NOMO-1 (cell line): ENCODE results near the gene LRRC4C.
"Not testable (repeated sequence)": the region's sequence is repeated elsewhere in the genome, so short reads cannot be mapped to it uniquely, and the experiment has no call there.

ENCODE experiments used
- DNase-seq, 2 experiments: peaks; one replicate each; lab custom pipeline; 2025; ENCODE audit not compliant: unreplicated experiment in 2 of 2; lab: John Stamatoyannopoulos, UW

LRRC4C gene

GRCh38 chr11:41045266-41045665 is 414.2 kb downstream of the LRRC4C start:
- DNase-seq, result no peak

DNA sequence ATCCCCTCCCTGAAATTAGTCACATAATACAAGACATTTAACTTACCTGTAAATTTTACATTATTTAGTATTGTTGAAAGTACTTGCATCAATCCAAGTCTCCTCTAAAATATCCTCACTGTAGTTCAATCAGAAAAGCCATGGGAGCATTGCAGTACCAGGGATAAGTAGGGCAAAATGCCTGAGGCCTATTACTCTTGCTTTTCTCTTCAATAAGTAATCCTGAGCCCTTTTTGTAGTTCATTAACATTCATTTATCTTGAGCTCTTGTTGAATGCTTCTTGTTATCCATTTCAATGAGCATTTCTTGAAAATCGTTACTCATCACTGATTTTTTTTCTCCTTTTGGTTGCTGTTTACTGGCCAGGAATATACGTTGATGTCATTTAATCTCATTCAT is 414.7 kb downstream of the LRRC4C start:
- DNase-seq, result no peak

DNA sequence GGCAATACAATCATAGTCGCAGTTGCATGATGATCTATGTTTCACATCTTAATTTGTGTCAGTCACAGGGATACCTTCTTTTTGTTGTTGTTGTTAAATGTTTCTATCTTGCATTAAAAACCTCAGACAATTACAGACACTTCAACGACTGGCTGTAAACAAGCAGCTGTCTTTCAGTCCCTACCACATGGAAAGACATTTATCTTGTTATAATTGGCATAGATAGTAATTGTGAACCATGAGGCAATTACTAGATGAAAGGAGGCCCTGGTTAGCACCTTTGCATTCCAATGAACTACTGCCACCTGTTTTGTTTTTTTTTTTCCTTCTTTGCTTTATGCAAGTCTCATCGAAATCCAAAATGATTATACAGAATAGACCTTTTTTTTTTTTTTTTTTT is 416.8 kb downstream of the LRRC4C start:
- no peak for DNase-seq

DNA sequence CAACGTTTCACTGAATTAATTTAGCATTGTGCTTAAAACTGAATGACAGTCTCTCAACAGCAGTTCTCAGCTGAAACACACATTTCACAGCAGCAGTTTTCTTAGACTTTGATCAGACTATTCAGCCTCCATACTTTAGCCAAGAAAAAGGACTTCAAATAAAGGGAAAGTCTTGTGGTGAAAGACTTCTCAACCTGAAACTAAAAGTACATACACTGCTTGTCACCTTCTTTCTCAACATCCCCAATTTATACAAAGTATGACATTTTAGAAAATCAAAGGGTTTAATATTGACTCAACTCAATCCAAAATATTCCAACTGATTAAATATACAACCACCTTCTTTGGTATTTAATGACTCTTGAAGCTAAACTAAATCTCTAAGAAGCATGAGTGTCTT is 419.0 kb downstream of the LRRC4C start:
- DNase-seq, result no peak

DNA sequence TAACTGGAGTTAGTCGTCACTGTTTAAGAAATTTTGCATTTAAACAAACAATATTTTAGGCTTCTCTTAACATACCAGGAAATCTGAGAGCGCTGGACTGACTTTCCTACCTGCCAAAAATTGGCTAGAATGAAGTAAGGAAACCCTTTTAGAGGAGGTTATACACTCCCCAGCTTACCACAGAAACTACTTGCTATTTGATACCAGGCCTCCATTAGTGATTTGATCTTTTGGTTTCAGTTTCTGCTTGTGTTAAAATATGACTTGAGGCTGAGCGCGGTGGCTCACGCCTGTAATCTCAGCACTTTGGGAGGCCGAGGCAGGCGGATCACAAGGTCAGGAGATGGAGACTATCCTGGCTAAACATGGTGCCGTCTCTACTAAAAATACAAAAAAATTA is 419.9 kb downstream of the LRRC4C start:
- DNase-seq, result no peak

DNA sequence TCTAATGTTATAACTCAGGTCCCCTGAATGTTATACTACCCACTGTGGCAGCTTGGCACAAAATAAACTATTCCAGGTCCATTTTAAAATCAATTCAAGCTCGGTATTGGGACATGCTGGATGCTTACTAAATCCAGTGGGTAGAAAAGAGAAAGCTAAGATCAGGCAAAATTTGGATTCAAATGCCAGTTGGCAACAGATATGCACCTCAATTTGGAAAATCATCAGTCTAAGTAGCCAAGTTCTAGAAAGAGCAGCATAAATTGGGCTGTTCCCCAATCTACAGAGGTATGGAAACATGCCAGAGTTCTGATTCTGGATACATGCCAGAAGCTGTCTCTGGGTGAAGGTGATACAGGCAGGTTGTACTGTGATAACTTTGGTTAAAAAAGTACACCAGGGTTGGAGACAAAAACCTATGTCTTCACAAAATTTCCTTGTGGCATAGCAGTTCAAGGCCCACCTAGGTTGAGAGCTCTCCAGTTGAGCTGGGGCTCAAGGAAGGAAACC is 427.8 kb downstream of the LRRC4C start:
- DNase-seq, result no peak

- no peak for DNase-seq
Observed at GRCh38 chr11:41020259-41020658, 439.2 kb downstream of the LRRC4C start.

DNA sequence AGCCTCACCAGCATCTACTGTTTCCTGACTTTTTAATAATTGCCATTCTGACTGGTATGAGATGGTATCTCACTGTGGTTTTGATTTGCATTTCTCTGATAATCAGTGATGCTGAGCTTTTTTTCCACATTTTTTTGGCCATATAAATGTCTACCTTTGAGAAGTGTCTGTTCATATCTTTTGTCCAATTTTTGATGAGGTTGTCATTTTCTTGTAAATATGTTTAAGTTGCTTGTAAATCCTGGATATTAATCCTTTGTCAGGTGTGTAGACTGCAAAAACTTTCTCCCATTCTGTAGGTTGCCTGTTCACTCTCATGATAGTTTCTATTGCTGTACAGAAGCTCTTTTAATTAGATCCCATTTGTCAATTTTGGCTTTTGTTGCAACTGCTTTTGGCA is 439.8 kb downstream of the LRRC4C start:
- not testable (repeated sequence) for DNase-seq

DNA sequence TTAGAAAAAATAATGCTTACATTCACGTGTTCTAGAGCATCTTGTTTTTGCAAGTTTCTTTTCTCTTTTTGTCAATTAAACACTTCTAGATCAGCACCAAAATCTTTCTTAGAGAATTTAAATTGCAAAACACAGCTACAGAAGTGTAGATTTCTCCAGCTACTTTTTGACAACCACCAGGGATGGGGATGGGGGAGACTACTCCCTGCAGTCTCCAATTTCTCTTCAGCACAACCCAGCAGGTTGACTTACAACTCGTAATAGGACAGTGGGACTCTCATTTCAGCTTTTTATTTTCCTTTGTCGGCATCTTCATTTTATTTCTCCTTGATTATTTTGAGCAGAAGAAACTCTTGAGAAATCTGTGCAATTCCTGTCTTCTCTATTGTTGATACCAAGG is 441.2 kb downstream of the LRRC4C start:
- no peak for DNase-seq

GRCh38 chr11:41010361-41011050 is 448.9 kb downstream of the LRRC4C start:
- DNase-seq, result no peak

- no peak for DNase-seq
Observed at GRCh38 chr11:41005986-41006385, 453.5 kb downstream of the LRRC4C start.

DNA sequence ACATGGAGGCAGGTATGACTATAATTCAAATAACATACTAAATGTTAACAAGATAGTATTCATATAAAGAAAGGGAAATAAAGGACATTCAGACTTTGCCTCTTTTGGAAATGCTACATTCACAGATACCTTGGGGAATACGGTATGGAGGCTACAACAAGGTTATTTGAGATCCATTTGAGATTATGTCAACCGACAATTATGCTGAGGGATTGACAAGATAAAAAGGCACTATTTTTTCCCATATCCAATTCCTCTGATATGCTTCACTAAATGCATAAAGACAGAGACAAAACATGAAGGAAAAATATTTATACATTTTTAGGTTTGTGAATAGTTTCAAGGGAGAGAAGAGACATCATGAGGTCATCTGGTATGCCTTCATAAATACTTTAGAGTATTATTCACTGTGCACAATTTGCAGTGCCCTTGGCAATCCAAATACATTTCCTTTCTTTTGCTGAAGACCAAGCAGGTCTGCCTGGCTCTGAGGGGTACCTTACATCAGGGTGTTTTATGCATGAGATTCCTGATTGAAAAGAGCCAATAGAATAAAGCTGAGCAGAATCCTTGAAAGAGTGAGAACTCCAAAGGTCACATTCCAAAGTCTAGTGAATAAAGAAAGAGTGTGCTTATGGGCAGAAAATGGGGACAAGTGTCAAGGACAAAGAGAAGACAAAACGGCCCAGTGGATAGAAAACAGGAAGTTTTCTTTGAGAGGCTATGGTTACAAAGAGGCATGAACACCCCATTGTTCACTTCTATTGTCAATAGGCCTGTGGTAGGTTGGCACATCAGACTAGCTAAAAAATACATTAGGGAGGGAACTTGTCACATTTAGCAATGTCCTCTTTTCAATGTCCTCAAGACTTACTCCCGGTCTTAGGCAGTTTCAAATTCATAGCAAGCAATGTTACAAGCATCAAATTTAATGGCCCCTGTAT is 455.8 kb downstream of the LRRC4C start:
- DNase-seq, result no peak

- DNase-seq, result no peak
Observed at GRCh38 chr11:40998920-40999319, 460.5 kb downstream of the LRRC4C start.

DNA sequence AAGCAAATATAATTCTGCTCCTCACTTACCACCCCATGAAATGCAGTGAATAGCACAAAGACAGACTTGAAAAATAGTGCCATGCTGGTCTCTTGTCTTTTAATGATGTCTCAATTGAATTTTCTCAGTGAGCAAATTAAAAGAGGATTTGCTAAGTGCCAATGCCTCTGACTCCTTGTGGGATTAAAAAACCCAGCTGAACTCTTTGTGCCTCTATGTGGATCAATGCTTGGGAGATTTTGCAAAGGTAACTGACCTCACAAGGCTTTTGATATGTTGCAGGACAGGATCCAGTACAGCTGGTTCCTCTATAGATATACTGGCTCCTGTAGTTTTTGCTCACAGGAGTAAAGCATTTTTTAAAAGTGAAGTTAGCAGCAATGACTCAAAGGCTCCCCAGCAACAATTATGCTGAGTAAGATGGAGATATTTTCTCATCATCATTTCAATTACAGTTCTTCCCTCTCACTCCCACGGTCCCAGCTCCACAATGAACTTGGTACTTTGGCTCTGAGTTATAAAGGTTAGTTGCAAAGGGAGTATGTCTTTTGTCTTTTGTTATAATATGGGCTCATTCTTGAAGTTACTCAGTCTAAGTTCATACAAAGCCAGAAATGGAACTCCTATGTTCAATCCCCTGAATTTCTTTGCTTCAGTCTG is 471.5 kb downstream of the LRRC4C start:
- no peak for DNase-seq

DNA sequence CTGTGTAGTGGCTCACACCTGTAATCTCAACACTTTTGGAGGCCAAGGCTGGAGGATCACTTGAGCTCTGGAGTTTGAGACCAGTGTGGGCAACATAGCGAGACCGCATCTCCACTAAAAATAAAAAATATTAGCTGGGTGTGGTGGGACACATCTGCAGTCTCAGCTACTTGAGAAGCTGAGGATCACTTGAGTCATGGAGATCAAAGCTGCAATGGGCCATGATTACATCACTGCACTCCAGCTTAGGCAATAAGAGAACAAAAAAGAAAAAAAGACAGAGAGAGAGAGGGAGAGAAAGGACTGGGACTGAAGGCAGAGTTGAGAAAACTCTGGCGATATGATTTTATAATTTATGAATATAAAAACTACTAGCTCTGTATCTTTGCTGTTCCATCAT is 473.1 kb downstream of the LRRC4C start:
- DNase-seq, result no peak

DNA sequence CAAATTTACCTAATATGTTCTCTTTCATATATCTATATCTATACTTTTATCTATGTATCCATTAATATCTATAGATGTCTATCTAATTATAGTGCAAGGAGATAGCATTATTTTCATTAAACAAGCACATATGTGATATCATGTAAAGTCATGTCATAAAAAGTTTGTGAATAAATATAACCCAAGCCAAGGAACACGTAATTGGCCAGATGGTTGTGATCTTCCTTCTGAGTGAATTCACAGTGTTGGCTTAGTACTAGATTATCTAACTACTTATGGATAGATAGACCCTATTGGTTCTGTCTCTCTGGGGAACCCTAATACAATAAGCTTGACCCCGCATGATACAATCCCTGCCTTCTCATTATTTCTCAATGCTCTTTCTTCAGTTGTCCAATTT is 484.4 kb downstream of the LRRC4C start:
- no peak for DNase-seq

- no peak for DNase-seq
Observed at GRCh38 chr11:40974186-40974795, 485.2 kb downstream of the LRRC4C start.

- DNase-seq, result no peak
Observed at GRCh38 chr11:40958707-40959106, 500.7 kb downstream of the LRRC4C start.

DNA sequence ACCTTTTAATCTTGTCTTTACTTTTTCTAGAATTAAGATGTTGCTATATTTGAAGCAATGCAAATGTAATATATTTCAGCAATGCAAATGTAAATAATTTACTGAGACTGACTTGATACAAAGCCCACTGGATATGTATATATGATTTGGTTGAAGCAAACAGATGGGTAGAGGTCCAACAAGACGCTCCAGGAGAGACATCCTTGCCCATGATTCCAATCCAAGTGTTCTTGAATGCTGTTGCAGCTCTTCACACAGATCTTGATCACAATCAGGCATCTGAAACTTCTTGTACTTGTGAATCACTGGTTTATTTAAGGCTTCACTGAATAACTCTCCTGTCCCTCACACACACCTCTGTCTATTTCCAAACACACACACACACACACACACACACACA is 507.0 kb downstream of the LRRC4C start:
- no peak for DNase-seq

DNA sequence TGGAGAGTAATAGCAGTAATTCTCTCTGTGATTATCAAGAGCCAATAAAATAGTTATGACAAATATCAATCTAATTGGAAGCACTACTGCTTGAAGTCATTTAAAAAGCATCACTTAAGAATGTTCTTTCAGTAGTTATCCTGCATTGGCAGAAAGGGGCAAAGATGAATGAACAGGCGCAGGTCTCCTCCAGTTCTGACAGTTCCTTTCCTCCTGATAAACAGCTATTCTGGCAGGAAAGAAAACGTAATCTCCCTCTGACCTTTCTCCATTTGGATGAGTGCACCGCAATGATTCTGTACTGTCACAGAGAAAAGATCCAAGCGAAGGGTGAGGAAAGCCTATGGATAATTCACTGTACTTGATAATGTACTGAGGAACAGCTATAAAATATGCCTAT is 521.5 kb downstream of the LRRC4C start:
- no peak for DNase-seq

GRCh38 chr11:40924915-40925314 is 534.5 kb downstream of the LRRC4C start:
- no peak for DNase-seq
